CD4-positive, alpha-beta T cell treated with Interleukin-17A for 1 hour (primary cell): ENCODE results near the gene KRTAP3-1.
"Not testable (repeated sequence)": the region's sequence is repeated elsewhere in the genome, so short reads cannot be mapped to it uniquely, and the experiment has no call there.

Source experiments
- DNase-seq: peaks from one replicate; pipeline ENCODE4 v3.0.0-alpha.2; 2020

KRTAP3-1 gene

GRCh38 chr17:41008811-41009210 lies at the start of gene KRTAP3-1:
Gene KRTAP3-1, minus strand, starts transcription at chr17:41009128. Its CDS starts 54 bp downstream, at chr17:41009074.
- no peak for DNase-seq

- DNase-seq, result no peak
These were observed 48.6 kb upstream of the KRTAP3-1 start for GRCh38 chr17:41057547-41057946.

GRCh38 chr17:41055130-41055529 lies 46.2 kb upstream of the KRTAP3-1 start, which contains the start of gene KRTAP2-2:
Gene KRTAP2-2, minus strand, starts transcription at chr17:41055230. Its CDS starts 19 bp downstream, at chr17:41055211.
- not testable (repeated sequence) for DNase-seq

GRCh38 chr17:41054556-41054955 lies 45.6 kb upstream of the KRTAP3-1 start:
- DNase-seq, result not testable (repeated sequence)

- no peak for DNase-seq
These were observed 45.1 kb upstream of the KRTAP3-1 start for GRCh38 chr17:41054025-41054424.

- no peak for DNase-seq
These were observed 43.6 kb upstream of the KRTAP3-1 start for GRCh38 chr17:41052566-41052965.

- no peak for DNase-seq
These were observed 40.2 kb upstream of the KRTAP3-1 start for GRCh38 chr17:41049110-41049509.

GRCh38 chr17:41048441-41048840 lies 39.5 kb upstream of the KRTAP3-1 start:
- DNase-seq, result no peak

GRCh38 chr17:41046735-41047465 lies 38.0 kb upstream of the KRTAP3-1 start, which contains the start of gene KRTAP2-1:
Gene KRTAP2-1, minus strand, starts transcription at chr17:41047316. Its CDS starts 49 bp downstream, at chr17:41047267.
- not testable (repeated sequence) for DNase-seq

- DNase-seq, result no peak
These were observed 34.0 kb upstream of the KRTAP3-1 start for GRCh38 chr17:41042953-41043352.

GRCh38 chr17:41040783-41041571 lies 32.0 kb upstream of the KRTAP3-1 start, which contains the start of gene KRTAP1-1:
Gene KRTAP1-1, minus strand, starts transcription at chr17:41041450. Its CDS starts 53 bp downstream, at chr17:41041397.
- DNase-seq, result not testable (repeated sequence)

- DNase-seq, result no peak
These were observed 29.0 kb upstream of the KRTAP3-1 start for GRCh38 chr17:41037853-41038350.

- not testable (repeated sequence) for DNase-seq
These were observed 25.5 kb upstream of the KRTAP3-1 start, which contains the start of gene KRTAP1-3 for GRCh38 chr17:41034346-41034935. Gene KRTAP1-3, minus strand, starts transcription at chr17:41034874. Its CDS starts 53 bp downstream, at chr17:41034821.

- DNase-seq, result no peak
These were observed 20.8 kb upstream of the KRTAP3-1 start, which contains the start of gene KRTAP1-4 for GRCh38 chr17:41029633-41030245. Gene KRTAP1-4, minus strand, starts transcription at chr17:41030195. Its CDS starts 117 bp downstream, at chr17:41030078.

- no peak for DNase-seq
These were observed 18.0 kb upstream of the KRTAP3-1 start, which contains the start of gene KRTAP1-5 for GRCh38 chr17:41026715-41027471. Gene KRTAP1-5, minus strand, starts transcription at chr17:41027208. Its CDS starts 53 bp downstream, at chr17:41027155.

- no peak for DNase-seq
These were observed 15.8 kb upstream of the KRTAP3-1 start for GRCh38 chr17:41024697-41025096.

GRCh38 chr17:41020336-41020735 lies 11.4 kb upstream of the KRTAP3-1 start:
- no peak for DNase-seq

GRCh38 chr17:41019415-41019814 lies 10.5 kb upstream of the KRTAP3-1 start:
- no peak for DNase-seq

- no peak for DNase-seq
These were observed 9.6 kb upstream of the KRTAP3-1 start for GRCh38 chr17:41018541-41018940.

- DNase-seq, result no peak
These were observed 7.8 kb upstream of the KRTAP3-1 start for GRCh38 chr17:41016578-41017215.

GRCh38 chr17:41015454-41015853 lies 6.5 kb upstream of the KRTAP3-1 start:
- DNase-seq, result no peak
